ENCODE measurements around the gene ADCYAP1R1.

DNA sequence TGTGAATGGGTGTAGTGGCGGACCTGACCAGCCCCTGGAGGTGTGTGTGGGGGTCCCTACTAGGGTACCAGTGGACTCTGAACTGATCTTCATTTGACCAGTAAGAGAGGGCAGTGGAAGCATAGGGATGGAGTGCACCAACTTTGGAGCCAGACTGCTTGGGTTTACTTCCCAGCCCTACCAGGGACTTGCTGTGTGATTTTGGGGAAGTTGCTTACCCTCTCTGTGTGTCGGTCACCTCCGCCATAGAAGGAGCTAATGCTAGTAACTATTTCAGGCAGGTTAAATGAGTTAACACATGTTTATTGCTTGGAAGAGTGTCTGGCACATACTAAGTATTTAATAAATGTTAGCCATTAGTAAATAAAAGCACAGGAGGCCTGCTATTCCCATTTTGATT is 6.6 kb downstream of the ADCYAP1R1 start:
- TF ChIP-seq POLR2A (IDR thresholded peaks at IDR 0.05): no peak
- TF ChIP-seq, protein P1, sequence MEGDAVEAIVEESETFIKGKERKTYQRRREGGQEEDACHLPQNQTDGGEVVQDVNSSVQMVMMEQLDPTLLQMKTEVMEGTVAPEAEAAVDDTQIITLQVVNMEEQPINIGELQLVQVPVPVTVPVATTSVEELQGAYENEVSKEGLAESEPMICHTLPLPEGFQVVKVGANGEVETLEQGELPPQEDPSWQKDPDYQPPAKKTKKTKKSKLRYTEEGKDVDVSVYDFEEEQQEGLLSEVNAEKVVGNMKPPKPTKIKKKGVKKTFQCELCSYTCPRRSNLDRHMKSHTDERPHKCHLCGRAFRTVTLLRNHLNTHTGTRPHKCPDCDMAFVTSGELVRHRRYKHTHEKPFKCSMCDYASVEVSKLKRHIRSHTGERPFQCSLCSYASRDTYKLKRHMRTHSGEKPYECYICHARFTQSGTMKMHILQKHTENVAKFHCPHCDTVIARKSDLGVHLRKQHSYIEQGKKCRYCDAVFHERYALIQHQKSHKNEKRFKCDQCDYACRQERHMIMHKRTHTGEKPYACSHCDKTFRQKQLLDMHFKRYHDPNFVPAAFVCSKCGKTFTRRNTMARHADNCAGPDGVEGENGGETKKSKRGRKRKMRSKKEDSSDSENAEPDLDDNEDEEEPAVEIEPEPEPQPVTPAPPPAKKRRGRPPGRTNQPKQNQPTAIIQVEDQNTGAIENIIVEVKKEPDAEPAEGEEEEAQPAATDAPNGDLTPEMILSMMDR (IDR thresholded peaks at IDR 0.05): no peak
